Gastrocnemius medialis (tissue), 4 donors: ENCODE data around the gene PRMT6.

Source experiments
- CTCF ChIP-seq, 5 experiments: fragments of 450-650 bp in 3 of 5; fragments of 200-600 bp in 2 of 5; sonication (generic) in 2 of 5; IDR thresholded peaks in 4 of 5; conservative IDR thresholded peaks in 1 of 5; 1 replicate in 4 of 5; 2 replicates in 1 of 5; pipeline ENCODE4 v1.5.1; 2016 to 2019; ENCODE audit warnings: antibody characterized with exemption in 5 of 5, mild to moderate bottlenecking in 3 of 5, moderate library complexity in 3 of 5
- POLR2A ChIP-seq, 2 donors: fragments of 450-650 bp; IDR thresholded peaks; one replicate each; pipeline ENCODE4 v1.6.1; 2017; ENCODE audit warnings: antibody characterized with exemption in 2 of 2, mild to moderate bottlenecking in 2 of 2, moderate library complexity in 2 of 2

- TF ChIP-seq POLR2A (IDR thresholded peaks at IDR 0.05), result no peak
- no peak for TF ChIP-seq CTCF (IDR thresholded peaks at IDR 0.05 in 4 of 5, conservative IDR thresholded peaks at IDR 0.05 in 1 of 5)
Measured at GRCh38 chr1:107061886-107062285, 5.4 kb downstream of the PRMT6 start.
